NCI-H1048 (cell line): ENCODE data around the gene FGFBP3.
"Not testable (repeated sequence)": the region's sequence is repeated elsewhere in the genome, so short reads cannot be mapped to it uniquely, and the experiment has no call there.

ENCODE experiments used
- DNase-seq: peaks from one replicate; lab custom pipeline; 2025; lab: John Stamatoyannopoulos, UW

Gene FGFBP3

GRCh38 chr10:91901784-91902677 lies 7.3 kb downstream of the FGFBP3 start:
- no peak for DNase-seq

- no peak for DNase-seq
These were observed 11.9 kb downstream of the FGFBP3 start for GRCh38 chr10:91897421-91897820.

- DNase-seq: no peak
These were observed 13.0 kb downstream of the FGFBP3 start for GRCh38 chr10:91896212-91896756.

- not testable (repeated sequence) for DNase-seq
These were observed 15.0 kb downstream of the FGFBP3 start for GRCh38 chr10:91894261-91894685.

GRCh38 chr10:91893051-91893450 lies 16.2 kb downstream of the FGFBP3 start:
- DNase-seq: no peak

GRCh38 chr10:91891125-91892001 lies 17.9 kb downstream of the FGFBP3 start:
- DNase-seq: no peak

GRCh38 chr10:91887272-91888076 lies 21.8 kb downstream of the FGFBP3 start:
- no peak for DNase-seq

GRCh38 chr10:91886954-91887271 lies 22.4 kb downstream of the FGFBP3 start:
- DNase-seq: no peak

GRCh38 chr10:91885362-91886079 lies 23.8 kb downstream of the FGFBP3 start:
- no peak for DNase-seq

- DNase-seq: no peak
These were observed 24.8 kb downstream of the FGFBP3 start for GRCh38 chr10:91884536-91884935.

GRCh38 chr10:91883549-91884444 lies 25.5 kb downstream of the FGFBP3 start:
- DNase-seq: no peak

GRCh38 chr10:91880310-91880709 lies 29.0 kb downstream of the FGFBP3 start:
- no peak for DNase-seq

GRCh38 chr10:91879515-91880170 lies 29.6 kb downstream of the FGFBP3 start:
- no peak for DNase-seq

GRCh38 chr10:91875779-91876178 lies 33.5 kb downstream of the FGFBP3 start:
- no peak for DNase-seq

GRCh38 chr10:91875156-91875555 lies 34.1 kb downstream of the FGFBP3 start:
- DNase-seq: no peak

- no peak for DNase-seq
These were observed 43.7 kb downstream of the FGFBP3 start for GRCh38 chr10:91865562-91866081.

- DNase-seq: no peak
These were observed 44.5 kb downstream of the FGFBP3 start for GRCh38 chr10:91864744-91865143.

GRCh38 chr10:91864099-91864498 lies 45.2 kb downstream of the FGFBP3 start:
- DNase-seq: no peak

- no peak for DNase-seq
These were observed 48.4 kb downstream of the FGFBP3 start for GRCh38 chr10:91860885-91861284.
